Stimulated activated naive CD8-positive, alpha-beta T cell treated with anti-CD3 and anti-CD28 coated beads, Interleukin-15, Interleukin-2, amounts not matched to agents 100 ng/mL and 50 ng/mL, for 24 hours (primary cell): ENCODE data around the gene M6PR.
"Not testable (repeated sequence)": the region's sequence is repeated elsewhere in the genome, so short reads cannot be mapped to it uniquely, and the experiment has no call there.

Experiments used
- H3K27ac Mint-ChIP-seq: one replicate; pipeline ENCODE4 v1.8.0; 2021; ENCODE audit warnings: mild to moderate bottlenecking, mixed read lengths
- H3K27me3 Mint-ChIP-seq: one replicate; pipeline ENCODE4 v1.8.0; 2021; ENCODE audit warnings: mixed read lengths
- H3K36me3 Mint-ChIP-seq: one replicate; pipeline ENCODE4 v1.8.0; 2021; ENCODE audit warnings: low read depth, mixed read lengths
- H3K4me1 Mint-ChIP-seq: one replicate; pipeline ENCODE4 v1.8.0; 2021; ENCODE audit warnings: low read depth, mixed read lengths
- H3K4me3 Mint-ChIP-seq: one replicate; pipeline ENCODE4 v1.8.0; 2021; ENCODE audit warnings: mild to moderate bottlenecking, mixed read lengths
- H3K9me3 Mint-ChIP-seq: one replicate; pipeline ENCODE4 v1.8.0; 2021; ENCODE audit warnings: mixed read lengths

Gene M6PR

GRCh38 chr12:8937842-8938442 lies 11.5 kb downstream of the M6PR start:
- not testable (repeated sequence) for H3K27ac Mint-ChIP-seq, H3K4me1 Mint-ChIP-seq, H3K27me3 Mint-ChIP-seq, H3K9me3 Mint-ChIP-seq, H3K4me3 Mint-ChIP-seq
- peaks cover 49% of the 10 kb centered on the region for H3K36me3 Mint-ChIP-seq

GRCh38 chr12:8936735-8937134 lies 12.7 kb downstream of the M6PR start:
- Mint-ChIP-seq H3K27ac (no peak overlapping the region), H3K36me3 (peaks cover 45% of the 10 kb centered on the region), H3K4me1 (no peaks in the 10 kb centered on the region), H3K4me3 (no peak overlapping the region), H3K27me3 (no peaks in the 10 kb centered on the region), H3K9me3 (no peaks in the 10 kb centered on the region)

GRCh38 chr12:8934080-8934479 lies 15.4 kb downstream of the M6PR start:
- H3K9me3 Mint-ChIP-seq, H3K4me3 Mint-ChIP-seq, H3K27ac Mint-ChIP-seq, H3K4me1 Mint-ChIP-seq, H3K27me3 Mint-ChIP-seq: not testable (repeated sequence)
- peaks cover 42% of the 10 kb centered on the region for H3K36me3 Mint-ChIP-seq

- H3K4me1 Mint-ChIP-seq, H3K9me3 Mint-ChIP-seq, H3K27ac Mint-ChIP-seq, H3K4me3 Mint-ChIP-seq, H3K27me3 Mint-ChIP-seq: not testable (repeated sequence)
- peaks cover 35% of the 10 kb centered on the region for H3K36me3 Mint-ChIP-seq
These were observed 17.0 kb downstream of the M6PR start for GRCh38 chr12:8932464-8932863.

GRCh38 chr12:8930655-8931323 lies 18.7 kb downstream of the M6PR start:
- H3K27ac Mint-ChIP-seq, H3K4me1 Mint-ChIP-seq, H3K9me3 Mint-ChIP-seq, H3K27me3 Mint-ChIP-seq, H3K4me3 Mint-ChIP-seq: not testable (repeated sequence)
- H3K36me3 Mint-ChIP-seq, result peaks cover 25% of the 10 kb centered on the region

- Mint-ChIP-seq H3K9me3 (no peaks in the 10 kb centered on the region), H3K36me3 (peaks cover 39% of the 10 kb centered on the region), H3K4me3 (no peak overlapping the region), H3K4me1 (no peaks in the 10 kb centered on the region), H3K27me3 (no peaks in the 10 kb centered on the region), H3K27ac (no peak overlapping the region)
These were observed 26.9 kb downstream of the M6PR start for GRCh38 chr12:8922544-8922943.

GRCh38 chr12:8919643-8920042 lies 29.8 kb downstream of the M6PR start:
- H3K36me3 Mint-ChIP-seq, result peaks cover 36% of the 10 kb centered on the region
- not testable (repeated sequence) for H3K9me3 Mint-ChIP-seq, H3K4me3 Mint-ChIP-seq, H3K27ac Mint-ChIP-seq, H3K4me1 Mint-ChIP-seq, H3K27me3 Mint-ChIP-seq

- H3K27me3 Mint-ChIP-seq, result no peaks in the 10 kb centered on the region
These were observed 31.7 kb downstream of the M6PR start for GRCh38 chr12:8917751-8918150.

GRCh38 chr12:8917031-8917430 lies 32.4 kb downstream of the M6PR start:
- no peaks in the 10 kb centered on the region for H3K9me3 Mint-ChIP-seq
- H3K4me1 Mint-ChIP-seq, result peaks cover 13% of the 10 kb centered on the region
- H3K36me3 Mint-ChIP-seq, result peaks cover 21% of the 10 kb centered on the region
- H3K27me3 Mint-ChIP-seq, result no peaks in the 10 kb centered on the region
- no peak overlapping the region for H3K27ac Mint-ChIP-seq
- no peak overlapping the region for H3K4me3 Mint-ChIP-seq

More at GRCh38 chr12:8917751-8918150, 31.7 kb downstream of the M6PR start:
- Mint-ChIP-seq H3K4me1 (peaks cover 13% of the 10 kb centered on the region), H3K4me3 (no peak overlapping the region), H3K27ac (no peak overlapping the region), H3K36me3 (peaks cover 27% of the 10 kb centered on the region), H3K9me3 (no peaks in the 10 kb centered on the region)

- Mint-ChIP-seq H3K4me3 (no peak overlapping the region), H3K27me3 (no peaks in the 10 kb centered on the region)
These were observed 33.3 kb downstream of the M6PR start for GRCh38 chr12:8916154-8916553.

GRCh38 chr12:8914716-8915526 lies 34.5 kb downstream of the M6PR start:
- H3K9me3 Mint-ChIP-seq, result no peaks in the 10 kb centered on the region
- no peak overlapping the region for H3K4me3 Mint-ChIP-seq
- H3K4me1 Mint-ChIP-seq, result peaks cover 13% of the 10 kb centered on the region
- no peaks in the 10 kb centered on the region for H3K27me3 Mint-ChIP-seq
- no peak overlapping the region for H3K27ac Mint-ChIP-seq
- peaks cover 10% of the 10 kb centered on the region for H3K36me3 Mint-ChIP-seq

More at GRCh38 chr12:8916154-8916553, 33.3 kb downstream of the M6PR start:
- Mint-ChIP-seq H3K36me3 (peaks cover 16% of the 10 kb centered on the region), H3K27ac (no peak overlapping the region), H3K4me1 (peaks cover 13% of the 10 kb centered on the region), H3K9me3 (no peaks in the 10 kb centered on the region)

GRCh38 chr12:8914033-8914715 lies 35.3 kb downstream of the M6PR start, which contains the start of gene PHC1:
Gene PHC1, plus strand, starts transcription at chr12:8914509. Its CDS starts 3,169 bp downstream, at chr12:8917678.
- Mint-ChIP-seq H3K27ac (peak within 1 kb of the TSS; percentile 95), H3K4me3 (peak within 1 kb of the TSS; percentile 89), H3K4me1 (peaks cover 13% of the 10 kb centered on the region)
- not testable (repeated sequence) for H3K27me3 Mint-ChIP-seq, H3K9me3 Mint-ChIP-seq, H3K36me3 Mint-ChIP-seq

GRCh38 chr12:8913702-8914032 lies 35.8 kb downstream of the M6PR start:
- H3K4me1 Mint-ChIP-seq, result peaks cover 13% of the 10 kb centered on the region
- peak overlapping the region; percentile 89 for H3K4me3 Mint-ChIP-seq
- H3K36me3 Mint-ChIP-seq, result peaks cover 3% of the 10 kb centered on the region
- peak overlapping the region; percentile 95 for H3K27ac Mint-ChIP-seq
- H3K27me3 Mint-ChIP-seq, result no peaks in the 10 kb centered on the region
- H3K9me3 Mint-ChIP-seq, result no peaks in the 10 kb centered on the region

- no peaks in the 10 kb centered on the region for H3K36me3 Mint-ChIP-seq
- H3K4me1 Mint-ChIP-seq, result peaks cover 13% of the 10 kb centered on the region
- peak overlapping the region; percentile 89 for H3K4me3 Mint-ChIP-seq
- no peaks in the 10 kb centered on the region for H3K27me3 Mint-ChIP-seq
- no peak overlapping the region for H3K27ac Mint-ChIP-seq
- no peaks in the 10 kb centered on the region for H3K9me3 Mint-ChIP-seq
These were observed 36.5 kb downstream of the M6PR start for GRCh38 chr12:8912914-8913313.
